GM18511 (cell line): ENCODE data around the gene CLC.
"Not testable (repeated sequence)": the region's sequence is repeated elsewhere in the genome, so short reads cannot be mapped to it uniquely, and the experiment has no call there.

Experiments
- ATAC-seq: cut with Tn5 transposase; IDR thresholded peaks from one replicate; pipeline ENCODE4 v1.9.1; 2021; ENCODE audit warnings: mild to moderate bottlenecking, moderate library complexity; ENCODE audit not compliant: unreplicated experiment

CLC gene

GRCh38 chr19:39731685-39732084 is 6.1 kb downstream of the CLC start:
- no peak for ATAC-seq

GRCh38 chr19:39729594-39729993 is 8.2 kb downstream of the CLC start:
- ATAC-seq = no peak

GRCh38 chr19:39728040-39728439 is 9.8 kb downstream of the CLC start:
- no peak for ATAC-seq

- no peak for ATAC-seq
Observed at GRCh38 chr19:39727070-39727800, 10.6 kb downstream of the CLC start.

- no peak for ATAC-seq
Observed at GRCh38 chr19:39725995-39726394, 11.8 kb downstream of the CLC start.

GRCh38 chr19:39720144-39720543 is 17.7 kb downstream of the CLC start:
- ATAC-seq = not testable (repeated sequence)

GRCh38 chr19:39710333-39710890 is 27.4 kb downstream of the CLC start:
- no peak for ATAC-seq

- ATAC-seq = no peak
Observed at GRCh38 chr19:39709026-39709872, 28.6 kb downstream of the CLC start.

- ATAC-seq = peak; percentile 58
Observed at GRCh38 chr19:39708594-39708993, 29.2 kb downstream of the CLC start.

GRCh38 chr19:39705578-39706188 is 32.1 kb downstream of the CLC start:
- ATAC-seq = no peak

GRCh38 chr19:39704181-39705044 is 33.4 kb downstream of the CLC start, which contains the start of gene LGALS14:
Gene LGALS14, plus strand, starts transcription at chr19:39704481. Its CDS starts 48 bp downstream, at chr19:39704529.
- ATAC-seq = no peak

- ATAC-seq = no peak
Observed at GRCh38 chr19:39701291-39701690, 36.5 kb downstream of the CLC start.

- ATAC-seq = no peak
Observed at GRCh38 chr19:39698535-39698934, 39.3 kb downstream of the CLC start.

GRCh38 chr19:39696387-39696786 is 41.4 kb downstream of the CLC start:
- no peak for ATAC-seq

GRCh38 chr19:39695759-39696158 is 42.1 kb downstream of the CLC start:
- ATAC-seq = no peak

- no peak for ATAC-seq
Observed at GRCh38 chr19:39692822-39693221, 45.0 kb downstream of the CLC start.

GRCh38 chr19:39692166-39692565 is 45.7 kb downstream of the CLC start:
- ATAC-seq = no peak

GRCh38 chr19:39688637-39689036 is 49.2 kb downstream of the CLC start:
- ATAC-seq = not testable (repeated sequence)

- ATAC-seq = no peak
Observed at GRCh38 chr19:39686739-39687138, 51.1 kb downstream of the CLC start.

- ATAC-seq = no peak
Observed at GRCh38 chr19:39684267-39684666, 53.6 kb downstream of the CLC start.
